Measurements from ENCODE around the gene PPARG. TPM values are rescaled to one million over a fixed set of nuclear protein-coding genes. Genes with fewer than 3 reads are reported as not detected.

PPARG gene
- total RNA-seq, 1 donor from 2014 or later, result 3.2 TPM

DNA sequence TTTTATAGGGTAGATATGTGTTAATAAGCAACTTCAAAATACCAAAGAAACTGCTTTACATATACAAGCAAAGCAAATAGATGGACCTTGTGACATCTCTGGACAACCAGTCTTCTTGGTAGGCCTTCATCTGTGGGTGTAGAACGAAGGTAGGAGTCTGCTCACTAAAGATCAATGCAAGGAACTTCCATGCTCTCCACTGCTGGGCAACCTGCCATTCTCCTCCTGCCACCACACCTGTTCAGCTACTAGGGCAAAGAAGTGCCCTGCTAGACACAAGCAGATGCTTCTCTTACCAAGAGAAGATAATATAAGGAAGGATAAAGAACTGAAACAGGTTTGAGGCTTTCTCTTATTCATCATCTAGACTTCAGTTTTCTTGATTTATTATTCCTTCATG, 12.6 kb downstream of the PPARG start:
- Mint-ChIP-seq H3K9me3 (ENCODE audit: unreplicated experiment) (no peaks in the 10 kb centered on the region), H3K4me3 (ENCODE audit: unreplicated experiment) (no peak overlapping the region), H3K36me3 (ENCODE audit: low read depth, unreplicated experiment) (no peaks in the 10 kb centered on the region), H3K4me1 (ENCODE audit: unreplicated experiment) (no peaks in the 10 kb centered on the region), H3K27me3 (ENCODE audit: unreplicated experiment) (no peaks in the 10 kb centered on the region), H3K27ac (ENCODE audit: unreplicated experiment) (no peak overlapping the region)
- TF ChIP-seq, protein P1, sequence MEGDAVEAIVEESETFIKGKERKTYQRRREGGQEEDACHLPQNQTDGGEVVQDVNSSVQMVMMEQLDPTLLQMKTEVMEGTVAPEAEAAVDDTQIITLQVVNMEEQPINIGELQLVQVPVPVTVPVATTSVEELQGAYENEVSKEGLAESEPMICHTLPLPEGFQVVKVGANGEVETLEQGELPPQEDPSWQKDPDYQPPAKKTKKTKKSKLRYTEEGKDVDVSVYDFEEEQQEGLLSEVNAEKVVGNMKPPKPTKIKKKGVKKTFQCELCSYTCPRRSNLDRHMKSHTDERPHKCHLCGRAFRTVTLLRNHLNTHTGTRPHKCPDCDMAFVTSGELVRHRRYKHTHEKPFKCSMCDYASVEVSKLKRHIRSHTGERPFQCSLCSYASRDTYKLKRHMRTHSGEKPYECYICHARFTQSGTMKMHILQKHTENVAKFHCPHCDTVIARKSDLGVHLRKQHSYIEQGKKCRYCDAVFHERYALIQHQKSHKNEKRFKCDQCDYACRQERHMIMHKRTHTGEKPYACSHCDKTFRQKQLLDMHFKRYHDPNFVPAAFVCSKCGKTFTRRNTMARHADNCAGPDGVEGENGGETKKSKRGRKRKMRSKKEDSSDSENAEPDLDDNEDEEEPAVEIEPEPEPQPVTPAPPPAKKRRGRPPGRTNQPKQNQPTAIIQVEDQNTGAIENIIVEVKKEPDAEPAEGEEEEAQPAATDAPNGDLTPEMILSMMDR (IDR thresholded peaks at IDR 0.05; ENCODE audit: unreplicated experiment), result no peak
- DNase-seq (ENCODE audit: low spot score), result no peak

DNA sequence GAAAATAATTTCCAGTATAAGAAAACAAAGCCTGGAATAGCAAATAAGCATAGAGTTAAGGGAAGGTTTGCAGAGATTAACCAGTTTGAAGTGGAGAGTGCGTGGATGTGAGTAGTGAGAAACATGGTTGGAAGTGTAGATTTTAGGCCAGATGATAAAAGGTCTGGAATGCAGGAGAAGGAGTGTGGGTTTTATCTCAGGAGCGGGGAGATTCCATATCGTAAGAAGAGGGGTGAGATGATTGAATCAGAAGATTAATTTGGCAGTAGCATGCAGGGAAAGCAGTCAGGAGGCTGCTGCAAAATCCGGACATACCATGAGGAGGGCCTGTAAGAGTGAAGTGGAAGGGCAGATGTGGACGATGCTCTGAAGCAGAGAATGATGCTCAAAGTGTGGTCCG, 13.7 kb downstream of the PPARG start:
- Mint-ChIP-seq H3K4me3 (ENCODE audit: unreplicated experiment) (no peak overlapping the region), H3K27me3 (ENCODE audit: unreplicated experiment) (no peaks in the 10 kb centered on the region), H3K27ac (ENCODE audit: unreplicated experiment) (no peak overlapping the region), H3K4me1 (ENCODE audit: unreplicated experiment) (no peaks in the 10 kb centered on the region), H3K9me3 (ENCODE audit: unreplicated experiment) (no peaks in the 10 kb centered on the region), H3K36me3 (ENCODE audit: low read depth, unreplicated experiment) (no peaks in the 10 kb centered on the region)
- TF ChIP-seq, protein P1 (IDR thresholded peaks at IDR 0.05; ENCODE audit: unreplicated experiment), result no peak
- DNase-seq (ENCODE audit: low spot score), result no peak

DNA sequence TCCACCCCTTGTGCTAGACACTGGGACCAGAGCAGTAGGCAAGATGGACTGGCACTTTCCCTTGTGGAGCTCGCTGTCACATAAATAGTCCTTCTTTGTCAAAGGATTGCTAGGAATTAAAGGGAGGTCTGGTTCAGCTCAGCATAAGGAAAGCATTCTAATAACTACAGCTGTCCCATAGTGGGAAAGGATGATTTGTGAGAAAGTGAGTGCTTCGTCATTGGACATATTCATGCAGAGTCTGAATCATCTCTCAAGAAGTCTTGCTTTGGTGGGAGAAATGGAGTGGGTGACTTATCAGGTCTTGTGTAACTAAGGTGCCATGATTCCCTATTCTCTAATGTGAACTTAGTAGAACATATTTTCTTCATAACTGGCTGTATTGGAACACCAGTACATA, 14.7 kb downstream of the PPARG start:
- DNase-seq (ENCODE audit: low spot score), result no peak
- H3K4me1 Mint-ChIP-seq (ENCODE audit: unreplicated experiment), result no peaks in the 10 kb centered on the region
- H3K4me3 Mint-ChIP-seq (ENCODE audit: unreplicated experiment), result no peak overlapping the region
- no peak overlapping the region for H3K27ac Mint-ChIP-seq (ENCODE audit: unreplicated experiment)
- H3K9me3 Mint-ChIP-seq (ENCODE audit: unreplicated experiment), result no peaks in the 10 kb centered on the region
- no peaks in the 10 kb centered on the region for H3K36me3 Mint-ChIP-seq (ENCODE audit: low read depth, unreplicated experiment)
- no peaks in the 10 kb centered on the region for H3K27me3 Mint-ChIP-seq (ENCODE audit: unreplicated experiment)
- TF ChIP-seq, protein P1 (IDR thresholded peaks at IDR 0.05; ENCODE audit: unreplicated experiment), result no peak

DNA sequence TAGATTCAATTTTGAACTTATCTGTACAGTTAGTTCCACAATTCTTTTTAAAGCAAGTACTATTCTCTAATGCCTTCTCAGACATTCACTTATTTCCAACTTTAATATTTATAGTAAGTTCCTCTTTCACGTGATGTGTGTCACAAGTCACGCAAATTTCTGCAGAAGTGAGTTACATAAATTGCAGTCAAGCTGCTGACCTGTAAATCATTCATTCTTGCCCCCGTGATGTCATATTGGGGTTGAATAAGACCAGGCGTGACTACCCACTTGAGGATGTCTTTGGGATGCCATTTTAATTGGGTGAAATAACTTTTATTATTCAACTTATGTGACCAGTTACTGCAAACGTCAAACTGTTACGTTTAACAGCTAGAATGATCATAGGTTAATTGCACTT, 15.1 kb downstream of the PPARG start:
- H3K27me3 Mint-ChIP-seq (ENCODE audit: unreplicated experiment), result no peaks in the 10 kb centered on the region
- DNase-seq (ENCODE audit: low spot score), result no peak
- no peaks in the 10 kb centered on the region for H3K36me3 Mint-ChIP-seq (ENCODE audit: low read depth, unreplicated experiment)
- H3K4me1 Mint-ChIP-seq (ENCODE audit: unreplicated experiment), result no peaks in the 10 kb centered on the region
- TF ChIP-seq, protein P1 (IDR thresholded peaks at IDR 0.05; ENCODE audit: unreplicated experiment), result no peak
- no peak overlapping the region for H3K27ac Mint-ChIP-seq (ENCODE audit: unreplicated experiment)
- H3K9me3 Mint-ChIP-seq (ENCODE audit: unreplicated experiment), result no peaks in the 10 kb centered on the region
- H3K4me3 Mint-ChIP-seq (ENCODE audit: unreplicated experiment), result no peak overlapping the region

DNA sequence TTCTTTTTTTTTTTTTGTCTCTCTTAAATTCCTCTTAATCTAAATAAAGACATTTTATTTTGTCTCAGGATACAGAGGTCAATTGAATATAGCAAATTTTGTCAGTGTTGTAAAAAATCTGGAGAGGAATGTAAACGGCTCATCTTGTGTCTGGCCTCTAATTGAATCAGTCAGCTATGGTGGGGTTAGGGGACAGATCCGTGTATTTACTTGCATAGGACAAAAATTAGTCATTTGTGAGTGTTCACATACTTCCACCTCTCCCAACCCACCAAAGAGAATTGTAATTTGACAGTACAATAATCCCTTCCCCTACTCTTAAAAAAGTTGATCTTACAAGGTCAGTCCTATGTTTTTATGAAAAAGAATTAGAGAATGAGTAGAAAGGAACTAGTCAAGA, 18.3 kb downstream of the PPARG start:
- H3K27me3 Mint-ChIP-seq (ENCODE audit: unreplicated experiment), result no peaks in the 10 kb centered on the region
- no peaks in the 10 kb centered on the region for H3K9me3 Mint-ChIP-seq (ENCODE audit: unreplicated experiment)
- H3K4me3 Mint-ChIP-seq (ENCODE audit: unreplicated experiment), result no peak overlapping the region
- DNase-seq (ENCODE audit: low spot score), result no peak
- H3K27ac Mint-ChIP-seq (ENCODE audit: unreplicated experiment), result no peak overlapping the region
- no peaks in the 10 kb centered on the region for H3K4me1 Mint-ChIP-seq (ENCODE audit: unreplicated experiment)
- H3K36me3 Mint-ChIP-seq (ENCODE audit: low read depth, unreplicated experiment), result no peaks in the 10 kb centered on the region
- TF ChIP-seq, protein P1 (IDR thresholded peaks at IDR 0.05; ENCODE audit: unreplicated experiment), result no peak
